NT2/D1 (cell line): ENCODE results near the gene FGD4.

Source experiments
- DNase-seq: peaks from one replicate; pipeline ENCODE4 v3.0.0-alpha.2; 2011; ENCODE audit warnings: low read depth, low spot score
- H3K27me3 ChIP-seq: 2 replicates; pipeline ENCODE4 v1.6.0; 2011; ENCODE audit warnings: mild to moderate bottlenecking; ENCODE audit not compliant: insufficient read length, insufficient read depth
- H3K36me3 ChIP-seq: 2 replicates; pipeline ENCODE4 v1.6.1; 2011; ENCODE audit warnings: mild to moderate bottlenecking, low read length, mixed read lengths; ENCODE audit not compliant: insufficient read depth, insufficient read length
- H3K4me1 ChIP-seq: 2 replicates; pipeline ENCODE4 v1.5.1; 2011; ENCODE audit not compliant: insufficient read depth, insufficient read length
- H3K4me3 ChIP-seq: 2 replicates; pipeline ENCODE4 v1.5.1; 2011; ENCODE audit warnings: low read depth; ENCODE audit not compliant: insufficient read length
- H3K9ac ChIP-seq: 2 replicates; pipeline ENCODE4 v1.6.0; 2011; ENCODE audit warnings: low read depth; ENCODE audit not compliant: insufficient read length
- H3K9me3 ChIP-seq: 2 replicates; pipeline ENCODE4 v1.5.1; 2011; ENCODE audit warnings: mild to moderate bottlenecking, low read length; ENCODE audit not compliant: insufficient read depth
- SUZ12 ChIP-seq: IDR thresholded peaks from 2 replicates; pipeline ENCODE4 v1.6.1; 2011; ENCODE audit not compliant: insufficient read length, insufficient read depth; ENCODE audit errors: extremely low read depth
- YY1 ChIP-seq: IDR thresholded peaks from 2 replicates; pipeline ENCODE4 v1.6.1; 2011; ENCODE audit not compliant: insufficient read length, insufficient read depth
- ZNF274 ChIP-seq: IDR thresholded peaks from 2 replicates; pipeline ENCODE4 v1.6.1; 2011; ENCODE audit warnings: mild to moderate bottlenecking, low read depth, low read length

Gene FGD4

DNA sequence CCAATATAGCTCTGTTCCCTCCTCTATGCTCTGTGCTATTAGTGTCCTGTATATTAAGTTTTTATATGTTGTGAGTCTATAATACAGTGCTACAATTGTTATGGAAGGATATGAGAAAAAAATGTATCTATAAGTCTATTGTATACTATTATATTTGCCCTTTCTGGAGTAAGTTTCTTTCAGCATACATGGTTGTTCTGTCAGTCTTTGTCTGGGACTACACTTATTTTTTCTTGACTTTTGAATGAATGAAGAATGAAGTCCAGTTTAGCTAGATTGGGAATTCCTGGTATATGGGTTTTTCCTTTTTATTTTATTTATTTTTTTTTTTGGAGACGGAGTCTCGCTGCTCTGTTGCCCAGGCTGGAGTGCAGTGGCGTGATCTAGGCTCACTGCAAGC lies 203.7 kb downstream of the FGD4 start:
- no peak overlapping the region for H3K4me3 ChIP-seq
- TF ChIP-seq YY1 = no peak
- TF ChIP-seq ZNF274 = no peak
- TF ChIP-seq SUZ12 = no peak
- no peak for DNase-seq
- H3K36me3 ChIP-seq = peaks cover 20% of the 10 kb centered on the region
- no peaks in the 10 kb centered on the region for H3K4me1 ChIP-seq
- H3K9me3 ChIP-seq = no peaks in the 10 kb centered on the region
- H3K27me3 ChIP-seq = no peaks in the 10 kb centered on the region
- H3K9ac ChIP-seq = no peak overlapping the region

DNA sequence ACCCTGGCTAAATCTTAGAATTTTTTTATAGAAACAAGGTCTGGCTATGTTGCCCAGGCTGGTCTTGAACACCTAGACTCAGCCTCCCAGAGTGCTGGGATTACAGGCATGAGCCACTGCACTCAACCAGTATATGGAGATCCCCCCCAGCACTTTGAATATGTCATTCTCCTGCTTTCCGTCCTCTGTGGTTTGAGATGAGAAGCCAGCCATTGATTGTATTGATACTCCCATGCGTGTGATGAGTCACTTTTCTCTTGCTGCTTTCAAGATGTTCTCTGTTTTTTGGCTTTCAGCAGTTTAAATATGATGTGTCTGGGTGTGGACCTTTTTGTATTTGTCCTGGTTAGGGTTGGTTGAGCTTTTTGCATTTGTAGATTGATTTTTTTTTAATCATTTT lies 204.5 kb downstream of the FGD4 start:
- TF ChIP-seq YY1 = no peak
- peaks cover 21% of the 10 kb centered on the region for H3K36me3 ChIP-seq
- no peaks in the 10 kb centered on the region for H3K27me3 ChIP-seq
- no peaks in the 10 kb centered on the region for H3K4me1 ChIP-seq
- H3K4me3 ChIP-seq = no peak overlapping the region
- no peak overlapping the region for H3K9ac ChIP-seq
- no peak for DNase-seq
- H3K9me3 ChIP-seq = no peaks in the 10 kb centered on the region

DNA sequence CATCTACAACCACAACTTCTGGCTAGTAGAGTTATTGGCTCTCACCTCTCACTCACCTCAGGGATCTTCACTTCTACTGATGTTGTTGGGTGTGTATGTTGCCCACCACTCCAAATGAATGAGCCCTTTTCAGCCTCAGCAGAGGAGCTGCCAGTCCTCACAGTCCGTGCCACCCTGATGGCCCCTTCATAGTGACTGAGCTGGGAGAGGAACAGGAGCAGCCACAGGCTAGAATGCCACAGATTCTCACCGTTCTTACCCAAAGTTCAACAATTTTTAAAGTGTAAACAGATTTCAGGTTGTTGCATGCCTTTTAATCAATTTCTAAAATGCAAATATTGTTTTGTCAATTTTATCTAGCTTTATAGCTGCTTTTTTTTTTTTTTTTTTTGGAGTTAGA lies 205.2 kb downstream of the FGD4 start:
- no peak for TF ChIP-seq ZNF274
- no peak for TF ChIP-seq YY1
- TF ChIP-seq SUZ12 = no peak
- no peak for DNase-seq
- Histone ChIP-seq H3K4me3 (no peak overlapping the region), H3K27me3 (no peaks in the 10 kb centered on the region), H3K9ac (no peak overlapping the region), H3K36me3 (peaks cover 23% of the 10 kb centered on the region), H3K9me3 (no peaks in the 10 kb centered on the region), H3K4me1 (no peaks in the 10 kb centered on the region)

DNA sequence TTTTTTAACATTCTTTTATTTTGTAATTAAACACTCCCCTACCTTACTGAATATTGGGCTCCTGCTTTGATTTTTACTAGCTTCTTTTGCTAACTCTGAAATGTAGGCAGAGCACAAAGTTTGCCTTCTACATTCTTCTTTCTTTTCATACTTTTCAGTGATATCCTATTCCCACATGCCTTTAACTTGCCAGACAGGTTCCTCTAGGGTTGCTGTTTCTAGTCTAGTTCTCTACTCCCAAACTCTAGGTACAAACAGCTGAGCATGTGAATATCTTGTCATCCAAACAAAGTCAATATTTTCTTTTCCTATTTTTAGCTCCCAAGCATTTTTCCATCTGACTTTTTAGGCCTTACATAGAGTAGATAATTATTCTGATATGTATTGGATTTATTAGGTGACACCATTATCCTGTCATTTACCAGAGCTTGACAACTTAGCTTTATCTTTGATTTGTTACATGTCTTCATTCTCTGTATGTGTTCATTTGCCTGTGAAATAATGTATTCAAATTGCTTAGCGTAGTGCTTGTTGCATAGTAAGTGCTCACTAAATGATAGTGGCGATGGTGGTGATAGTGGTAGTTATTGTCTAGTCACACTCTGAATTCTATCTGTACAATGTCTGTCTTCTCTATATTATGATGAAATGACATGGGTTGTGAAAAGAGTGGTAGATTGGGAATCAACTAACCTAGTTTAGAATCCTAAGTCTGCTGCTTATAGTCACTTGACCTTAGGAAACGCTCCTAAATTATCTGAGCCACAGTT lies 206.2 kb downstream of the FGD4 start:
- Histone ChIP-seq H3K9ac (no peak overlapping the region), H3K27me3 (no peaks in the 10 kb centered on the region), H3K36me3 (peaks cover 28% of the 10 kb centered on the region), H3K4me1 (no peaks in the 10 kb centered on the region), H3K9me3 (no peaks in the 10 kb centered on the region), H3K4me3 (no peak overlapping the region)
- DNase-seq = no peak
- TF ChIP-seq YY1 (no peak), SUZ12 (no peak), ZNF274 (no peak)

DNA sequence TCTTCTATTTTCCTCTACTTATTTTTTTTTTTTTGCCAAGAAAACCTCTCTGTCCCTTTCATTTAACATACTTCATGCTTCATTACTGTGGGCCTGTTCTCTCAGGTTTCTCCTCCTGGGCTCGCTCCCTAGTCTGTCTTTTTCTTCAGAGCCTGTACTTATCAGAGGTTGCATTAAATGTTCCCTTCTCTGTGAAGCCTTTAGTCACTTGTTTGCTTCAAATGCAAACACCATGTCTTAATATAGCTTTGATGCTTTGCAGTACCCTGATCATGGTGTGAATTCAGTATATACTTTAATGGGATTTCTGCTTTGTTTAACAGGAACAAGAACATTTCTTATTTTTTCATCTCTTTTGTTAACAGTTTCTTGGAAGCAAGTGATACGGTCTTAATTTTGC lies 207.1 kb downstream of the FGD4 start:
- no peak for TF ChIP-seq ZNF274
- TF ChIP-seq SUZ12 = no peak
- no peak for TF ChIP-seq YY1
- H3K27me3 ChIP-seq = no peaks in the 10 kb centered on the region
- H3K4me1 ChIP-seq = no peaks in the 10 kb centered on the region
- DNase-seq = no peak
- H3K4me3 ChIP-seq = no peak overlapping the region
- no peaks in the 10 kb centered on the region for H3K9me3 ChIP-seq
- no peak overlapping the region for H3K9ac ChIP-seq
- H3K36me3 ChIP-seq = peaks cover 34% of the 10 kb centered on the region

DNA sequence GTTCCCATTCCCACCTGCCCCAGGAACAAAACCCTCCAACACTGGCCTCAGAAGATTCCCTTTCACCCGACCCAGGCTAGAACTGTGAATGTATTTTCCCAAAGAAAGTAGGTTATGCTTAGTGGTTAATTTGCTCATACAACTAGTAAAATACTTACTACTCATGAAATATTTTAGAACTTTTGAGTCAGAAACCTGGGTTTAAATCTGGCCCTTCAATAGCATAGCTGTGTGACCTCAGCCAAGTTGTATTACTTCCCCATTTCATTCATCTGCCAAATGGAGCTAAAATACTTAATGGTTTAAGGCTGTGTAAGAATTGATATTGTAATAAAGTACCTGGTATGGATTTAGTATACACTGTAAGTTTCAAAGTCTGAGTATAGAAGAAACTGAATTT lies 210.6 kb downstream of the FGD4 start:
- peaks cover 40% of the 10 kb centered on the region for H3K36me3 ChIP-seq
- no peaks in the 10 kb centered on the region for H3K27me3 ChIP-seq
- no peak for TF ChIP-seq SUZ12
- no peak for TF ChIP-seq ZNF274
- TF ChIP-seq YY1 = no peak
- H3K4me3 ChIP-seq = no peak overlapping the region
- no peaks in the 10 kb centered on the region for H3K9me3 ChIP-seq
- no peak overlapping the region for H3K9ac ChIP-seq
- H3K4me1 ChIP-seq = no peaks in the 10 kb centered on the region
- DNase-seq = no peak

DNA sequence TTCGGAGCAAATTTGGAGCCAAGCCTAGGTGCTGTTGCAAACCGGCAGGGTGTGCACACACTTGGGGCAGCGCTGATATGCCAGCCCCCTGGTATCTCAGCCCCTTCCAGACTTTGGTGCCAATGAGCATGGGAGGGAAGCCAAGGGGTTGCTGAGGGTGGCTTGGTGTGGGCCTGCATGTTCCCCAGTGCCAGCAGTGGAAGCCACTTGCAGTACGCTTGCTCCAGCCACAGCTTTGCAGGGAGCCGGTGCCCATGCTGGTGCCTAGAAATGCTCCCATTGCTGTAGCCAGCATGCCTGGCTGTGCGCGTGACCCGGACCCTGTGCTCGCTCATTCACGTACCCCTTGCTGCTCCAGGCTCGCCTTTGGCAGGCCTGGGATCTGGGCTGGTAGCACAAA lies 212.6 kb downstream of the FGD4 start:
- H3K36me3 ChIP-seq = peaks cover 40% of the 10 kb centered on the region
- H3K9ac ChIP-seq = no peak overlapping the region
- no peak for DNase-seq
- no peaks in the 10 kb centered on the region for H3K9me3 ChIP-seq
- no peaks in the 10 kb centered on the region for H3K4me1 ChIP-seq
- no peak overlapping the region for H3K4me3 ChIP-seq
- no peak for TF ChIP-seq YY1
- TF ChIP-seq SUZ12 = no peak
- TF ChIP-seq ZNF274 = no peak
- H3K27me3 ChIP-seq = no peaks in the 10 kb centered on the region
